SKM-1 (cell line): ENCODE data around the gene OR1M1.
"Not testable (repeated sequence)": the region's sequence is repeated elsewhere in the genome, so short reads cannot be mapped to it uniquely, and the experiment has no call there.

Source experiments
- DNase-seq: peaks from one replicate; lab custom pipeline; 2025; ENCODE audit not compliant: unreplicated experiment; lab: John Stamatoyannopoulos, UW

Gene OR1M1, protein sequence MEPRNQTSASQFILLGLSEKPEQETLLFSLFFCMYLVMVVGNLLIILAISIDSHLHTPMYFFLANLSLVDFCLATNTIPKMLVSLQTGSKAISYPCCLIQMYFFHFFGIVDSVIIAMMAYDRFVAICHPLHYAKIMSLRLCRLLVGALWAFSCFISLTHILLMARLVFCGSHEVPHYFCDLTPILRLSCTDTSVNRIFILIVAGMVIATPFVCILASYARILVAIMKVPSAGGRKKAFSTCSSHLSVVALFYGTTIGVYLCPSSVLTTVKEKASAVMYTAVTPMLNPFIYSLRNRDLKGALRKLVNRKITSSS

DNA sequence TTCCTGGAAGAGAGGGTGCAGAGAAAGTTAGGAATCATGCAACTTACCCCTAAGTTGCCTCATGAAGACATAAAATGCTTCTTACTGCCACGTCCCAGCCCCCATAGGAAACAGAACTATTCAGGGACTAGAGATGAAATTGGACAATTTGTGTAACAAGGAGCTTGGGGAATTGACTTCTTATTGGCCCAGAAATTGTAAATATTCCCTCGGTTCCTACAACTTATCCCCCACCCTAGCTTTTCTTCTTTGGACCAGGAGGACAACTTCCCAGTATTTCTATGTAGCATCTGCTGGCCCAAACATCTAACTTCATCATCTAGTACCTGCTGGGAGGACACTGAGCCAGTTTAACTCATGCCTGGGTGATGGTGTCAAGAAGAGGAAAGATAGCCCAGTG, at the start of gene OR1M1:
Gene OR1M1, plus strand, starts transcription at position 301 of the 400 bp plus-strand sequence. CDS start 6,184 bp downstream, outside the sequence.
- no peak for DNase-seq

DNA sequence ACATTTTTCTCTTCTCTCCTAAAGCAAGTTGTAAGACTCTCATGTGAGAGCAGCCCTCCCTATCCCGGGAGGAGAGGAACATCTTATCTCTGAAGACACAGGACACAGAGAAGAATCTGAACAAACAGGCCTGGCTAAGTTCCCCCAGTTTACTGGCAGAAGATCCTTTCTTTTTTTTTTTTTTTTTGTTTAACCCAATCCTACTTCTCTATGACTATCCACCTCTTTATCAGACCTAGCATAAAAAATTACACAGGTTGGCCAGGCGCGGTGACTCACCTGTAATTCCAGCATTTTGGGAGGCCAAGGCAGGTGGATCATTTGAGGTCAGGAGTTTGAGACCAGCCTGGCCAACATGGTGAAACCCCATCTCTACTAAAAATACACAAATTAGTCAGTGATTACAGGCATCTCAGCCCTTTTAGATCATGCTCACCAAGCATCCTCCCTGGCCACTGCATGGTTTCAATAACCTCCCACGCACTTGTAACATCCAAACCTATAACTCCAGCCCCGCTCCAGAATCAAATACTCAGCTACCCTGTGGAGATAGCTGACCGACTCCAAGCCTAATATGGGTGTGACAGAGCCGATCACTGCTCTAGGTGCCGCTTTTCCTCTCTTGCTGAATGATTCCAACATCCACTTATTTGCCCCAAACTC, 49.3 kb upstream of the OR1M1 start:
- DNase-seq, result no peak

DNA sequence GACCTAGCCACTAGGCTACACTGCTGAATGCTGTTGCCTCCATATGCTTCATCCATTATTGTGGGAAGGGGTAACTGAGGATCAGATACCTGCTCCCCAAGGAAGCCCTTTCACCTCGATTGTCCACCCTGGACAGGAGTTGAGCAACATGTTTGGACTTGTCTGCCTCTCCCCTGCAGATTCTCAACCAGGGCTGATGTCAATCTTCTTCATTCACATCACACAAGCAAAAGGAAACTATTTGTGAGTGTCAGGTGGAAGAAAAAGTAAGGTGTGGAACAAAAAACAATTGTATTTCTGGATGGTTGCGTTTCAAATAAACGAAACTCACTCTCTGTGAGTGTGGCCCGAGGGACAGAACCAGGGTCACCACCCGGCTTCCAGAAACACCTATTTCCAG, 47.1 kb upstream of the OR1M1 start:
- DNase-seq, result no peak

DNA sequence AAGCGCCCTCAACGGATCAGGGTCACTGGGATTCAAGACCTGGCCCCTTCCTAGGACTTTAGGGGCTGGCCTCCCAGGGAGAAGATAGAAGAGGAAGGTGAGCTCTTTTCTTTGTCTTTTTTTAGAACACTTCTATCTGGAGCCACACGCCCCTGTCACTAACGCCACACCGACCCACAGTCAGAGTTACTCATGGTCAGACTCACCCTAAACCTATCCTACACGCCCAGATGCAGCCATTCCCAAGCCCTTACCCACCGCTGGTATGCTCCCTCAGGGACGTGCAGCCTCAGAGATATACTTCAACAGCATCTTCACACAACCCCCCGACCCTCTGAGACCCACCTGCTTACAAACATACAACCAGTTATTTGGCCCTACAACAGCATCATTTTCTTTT, 46.7 kb upstream of the OR1M1 start:
- DNase-seq, result no peak

DNA sequence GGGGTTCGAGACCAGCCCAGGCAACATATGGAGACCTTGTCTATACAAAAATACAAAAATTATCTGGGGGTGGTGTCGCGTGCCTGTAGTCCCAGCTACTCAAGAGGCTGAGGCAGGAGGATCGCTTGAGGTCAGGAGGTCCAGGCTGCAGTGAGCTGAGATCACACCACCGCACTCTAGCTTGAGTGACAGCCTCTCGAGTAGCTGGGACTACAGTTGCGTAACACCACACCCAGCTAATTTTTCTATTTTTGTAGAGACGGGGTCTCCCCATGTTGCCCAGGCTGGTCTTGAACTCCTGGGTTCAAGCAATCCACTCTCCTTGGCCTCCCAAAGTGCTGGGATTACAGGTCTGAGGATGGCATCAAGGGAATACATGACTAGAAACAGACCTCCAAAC, 45.8 kb upstream of the OR1M1 start:
- DNase-seq, result no peak

DNA sequence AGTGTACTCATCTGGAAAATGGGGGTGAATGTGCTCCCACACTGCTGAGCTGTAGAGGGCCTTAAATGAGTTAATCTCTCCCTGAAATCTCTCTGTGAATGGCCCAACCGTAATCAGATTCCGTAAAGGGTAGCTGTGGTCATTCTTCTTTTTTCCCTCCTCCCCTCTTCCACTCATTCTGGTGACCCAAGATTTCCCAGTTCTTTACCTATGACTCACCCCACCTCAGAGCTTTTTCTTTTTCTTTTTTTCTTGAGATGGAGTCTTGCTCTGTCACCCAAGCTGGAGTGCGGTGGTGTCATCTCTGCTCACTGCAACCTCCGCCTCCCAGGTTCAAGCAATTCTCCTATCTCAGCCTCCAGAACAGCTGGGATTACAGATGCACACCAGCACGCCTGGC, 43.3 kb upstream of the OR1M1 start:
- DNase-seq, result no peak

DNA sequence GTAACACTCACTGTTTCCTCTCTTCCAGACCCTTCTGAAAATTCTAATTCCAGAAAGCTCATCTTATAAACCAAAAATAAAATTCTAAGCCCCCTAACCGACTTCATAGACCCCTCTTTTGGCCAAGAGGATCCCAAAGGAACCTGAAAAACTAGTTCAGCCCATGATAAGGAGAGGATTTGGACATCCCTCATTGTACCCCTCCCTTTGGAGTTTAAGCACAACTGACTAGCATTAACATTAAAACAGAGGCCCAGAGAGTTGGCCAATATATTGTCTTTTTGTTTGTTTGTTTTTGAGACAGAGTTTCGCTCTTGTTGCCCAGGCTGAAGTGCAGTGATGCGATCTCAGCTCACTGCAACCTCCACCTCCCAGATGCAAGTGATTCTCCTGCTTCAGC, 42.4 kb upstream of the OR1M1 start:
- no peak for DNase-seq

DNA sequence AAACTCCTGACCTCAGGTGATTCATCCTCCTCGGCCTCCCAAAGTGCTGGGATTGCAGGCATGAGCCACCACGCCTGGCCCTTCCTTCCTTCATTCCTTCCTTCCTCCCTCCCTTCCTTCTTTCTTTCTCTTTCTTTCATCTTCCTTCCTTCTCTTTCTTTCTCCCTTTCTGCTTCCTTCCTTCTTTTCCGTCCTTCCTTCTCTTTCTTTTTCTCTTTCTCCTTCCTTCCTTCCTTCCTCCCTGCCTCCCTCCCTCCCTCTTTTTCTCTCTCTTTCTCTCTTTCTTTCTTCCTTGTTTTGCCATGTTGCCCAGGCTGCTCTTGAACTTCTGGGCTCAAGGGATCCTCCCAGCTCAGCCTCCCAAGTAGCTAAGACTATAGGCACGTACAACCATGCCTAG, 40.2 kb upstream of the OR1M1 start:
- no peak for DNase-seq

DNA sequence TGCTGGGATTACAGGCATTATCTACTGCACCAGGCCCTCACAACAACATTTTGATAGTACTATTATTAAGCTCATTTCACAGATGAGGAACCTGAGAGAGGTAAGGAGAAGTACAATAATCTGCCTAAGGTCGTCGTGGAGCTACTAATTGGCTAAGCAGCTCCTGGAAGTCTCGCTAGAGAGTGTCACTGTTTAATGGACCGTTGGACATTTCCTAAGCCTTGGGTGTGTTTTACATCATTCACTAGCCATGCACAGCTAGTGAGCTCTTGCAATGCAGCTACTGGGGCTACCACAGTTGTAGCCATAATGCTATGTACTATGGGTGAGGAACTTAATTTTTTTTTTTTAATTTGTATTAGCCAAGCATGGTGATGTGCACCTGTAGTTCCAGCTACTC, 34.0 kb upstream of the OR1M1 start:
- no peak for DNase-seq

DNA sequence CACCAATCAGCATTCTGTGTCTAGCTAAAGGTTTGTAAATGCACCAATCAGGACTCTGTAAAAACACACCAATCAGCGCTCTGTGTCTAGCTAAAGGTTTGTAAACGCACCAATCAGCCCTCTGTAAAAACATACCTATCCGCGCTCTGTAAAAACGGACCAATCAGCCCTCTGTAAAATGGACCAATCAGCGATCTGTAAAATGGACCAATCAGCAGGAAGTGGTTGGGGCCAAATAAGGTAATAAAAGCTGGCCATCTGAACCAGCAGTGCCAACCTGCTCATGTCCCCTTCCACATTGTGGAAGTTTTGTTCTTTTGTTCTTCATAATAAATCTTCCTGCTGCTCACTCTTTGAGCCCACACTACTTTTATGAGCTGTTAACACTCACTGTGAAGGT, 33.2 kb upstream of the OR1M1 start:
- DNase-seq, result not testable (repeated sequence)

DNA sequence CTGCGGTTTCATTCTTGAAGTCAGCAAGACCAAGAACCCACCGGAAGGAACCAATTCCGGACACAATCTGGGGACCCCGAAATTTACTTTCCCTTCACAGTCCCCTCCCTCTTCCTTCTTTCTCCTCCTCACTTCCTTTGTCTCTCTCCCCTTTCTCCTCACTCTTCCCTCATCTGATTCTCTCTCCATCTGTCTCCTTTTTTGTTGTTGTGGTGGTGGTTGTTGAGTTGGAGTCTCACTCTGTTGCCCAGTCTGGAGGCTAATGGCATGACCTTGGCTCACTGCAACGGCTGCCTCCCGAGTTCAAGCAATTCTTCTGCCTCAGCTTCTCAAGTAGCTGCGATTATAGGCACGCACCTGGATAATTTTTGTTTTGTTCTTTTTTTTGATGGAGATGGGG, 32.7 kb upstream of the OR1M1 start:
- DNase-seq, result no peak

DNA sequence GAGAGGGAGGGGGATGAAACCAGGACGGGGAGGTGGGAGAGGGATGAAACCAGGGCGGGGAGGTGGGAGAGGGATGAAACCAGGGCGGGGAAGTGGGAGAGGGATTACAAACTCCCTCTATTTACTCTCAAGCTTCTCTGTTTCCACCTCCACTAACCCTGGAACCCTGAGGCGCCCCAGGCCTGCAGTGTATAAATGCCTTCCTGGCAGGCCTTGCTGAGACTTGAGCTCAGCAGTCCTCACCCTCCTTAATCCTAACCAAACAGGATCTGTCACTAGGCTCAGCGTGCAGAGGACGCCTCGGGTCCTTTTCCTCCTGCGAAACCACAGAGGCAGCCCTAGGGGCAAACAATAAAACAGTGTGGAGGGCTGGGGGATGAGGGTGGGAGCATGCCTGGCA, 32.1 kb upstream of the OR1M1 start:
- no peak for DNase-seq

DNA sequence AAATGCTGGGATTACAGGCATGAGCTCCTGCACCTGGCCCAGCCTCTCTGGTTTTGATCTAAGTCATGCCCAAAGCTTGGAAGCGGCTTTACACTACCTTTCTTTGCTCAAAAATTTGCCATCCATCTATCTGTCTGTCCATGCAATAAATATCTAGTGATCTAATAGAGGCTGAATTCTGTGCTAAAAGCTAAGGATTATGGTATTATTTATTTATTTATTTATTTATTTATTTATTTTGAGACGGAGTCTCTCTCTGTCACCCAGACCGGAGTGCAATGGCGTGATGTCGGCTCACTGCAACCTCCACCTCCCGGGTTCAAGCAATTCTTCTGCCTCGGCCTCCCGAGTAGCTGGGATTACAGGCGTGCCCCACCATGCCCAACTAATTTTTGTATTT, 30.7 kb upstream of the OR1M1 start:
- not testable (repeated sequence) for DNase-seq

DNA sequence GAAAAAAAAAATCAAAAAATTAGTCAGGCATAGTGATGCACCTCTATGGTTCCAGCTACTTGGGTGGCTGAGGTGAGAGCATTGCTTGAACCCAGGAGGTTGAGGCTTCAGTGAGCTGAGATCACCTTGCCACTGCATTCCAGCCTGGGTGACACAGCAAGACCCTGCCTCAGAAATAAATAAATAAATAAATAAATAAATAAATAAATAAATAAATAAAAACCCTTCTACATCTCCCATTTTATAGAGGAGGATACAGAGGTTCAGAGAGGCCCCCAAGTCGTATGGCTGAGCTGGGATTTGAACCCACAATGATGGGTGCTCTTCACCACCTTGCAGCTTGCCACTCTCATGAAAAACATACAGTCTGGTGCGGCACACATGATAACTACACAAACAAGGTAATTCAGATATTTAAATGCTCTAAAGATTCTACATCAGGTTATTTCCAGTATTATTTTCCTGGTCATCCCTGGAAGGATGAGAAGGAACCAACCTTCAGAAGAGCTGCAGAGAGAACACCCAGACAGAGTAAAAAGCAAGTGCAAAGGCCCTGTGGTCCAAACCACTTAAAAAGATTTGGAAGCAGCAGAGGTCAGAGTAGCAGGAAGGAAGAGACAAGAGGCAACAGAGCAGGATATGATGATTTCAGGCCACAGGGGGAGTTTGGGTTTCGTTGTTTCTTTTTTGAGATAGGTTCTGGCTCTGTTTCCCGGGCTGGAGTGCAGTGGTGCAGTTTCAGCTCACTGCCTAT, 29.2 kb upstream of the OR1M1 start:
- DNase-seq, result no peak

DNA sequence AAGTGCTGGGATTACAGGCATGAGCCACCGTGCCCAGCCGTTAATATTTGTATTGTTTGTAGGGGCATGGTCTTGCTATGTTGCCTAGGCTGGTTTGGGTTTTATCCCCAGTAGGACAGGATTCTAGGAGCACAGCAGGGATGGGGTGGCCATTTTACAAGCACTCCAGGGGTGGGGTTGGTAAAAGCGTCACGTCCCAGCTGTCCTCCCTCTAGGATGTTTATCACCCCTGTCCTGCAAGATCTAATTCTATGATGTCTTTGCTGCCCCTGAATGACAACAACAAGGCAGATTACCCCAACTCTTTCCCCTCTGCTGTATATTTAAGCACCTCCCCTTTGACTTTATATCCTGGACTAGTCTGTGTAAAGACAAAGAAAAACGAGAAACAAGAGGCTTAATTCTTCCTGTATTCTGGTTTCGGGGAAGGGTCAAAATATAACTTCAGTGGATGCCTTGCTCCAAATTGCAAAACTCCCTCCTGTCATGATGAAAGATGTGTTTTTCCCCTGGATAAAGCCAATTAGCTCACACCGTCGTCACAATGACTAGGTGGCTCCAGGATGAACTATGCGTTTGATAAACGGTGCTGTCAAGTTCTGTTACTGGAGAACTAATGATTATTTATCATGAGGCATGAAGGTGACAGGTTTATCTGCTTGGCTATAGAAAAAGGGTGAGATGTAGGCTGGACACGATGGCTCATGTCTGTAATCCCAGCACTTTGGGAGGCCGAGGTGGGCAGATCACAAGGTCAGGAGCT, 27.8 kb upstream of the OR1M1 start:
- DNase-seq, result peak; percentile 35

DNA sequence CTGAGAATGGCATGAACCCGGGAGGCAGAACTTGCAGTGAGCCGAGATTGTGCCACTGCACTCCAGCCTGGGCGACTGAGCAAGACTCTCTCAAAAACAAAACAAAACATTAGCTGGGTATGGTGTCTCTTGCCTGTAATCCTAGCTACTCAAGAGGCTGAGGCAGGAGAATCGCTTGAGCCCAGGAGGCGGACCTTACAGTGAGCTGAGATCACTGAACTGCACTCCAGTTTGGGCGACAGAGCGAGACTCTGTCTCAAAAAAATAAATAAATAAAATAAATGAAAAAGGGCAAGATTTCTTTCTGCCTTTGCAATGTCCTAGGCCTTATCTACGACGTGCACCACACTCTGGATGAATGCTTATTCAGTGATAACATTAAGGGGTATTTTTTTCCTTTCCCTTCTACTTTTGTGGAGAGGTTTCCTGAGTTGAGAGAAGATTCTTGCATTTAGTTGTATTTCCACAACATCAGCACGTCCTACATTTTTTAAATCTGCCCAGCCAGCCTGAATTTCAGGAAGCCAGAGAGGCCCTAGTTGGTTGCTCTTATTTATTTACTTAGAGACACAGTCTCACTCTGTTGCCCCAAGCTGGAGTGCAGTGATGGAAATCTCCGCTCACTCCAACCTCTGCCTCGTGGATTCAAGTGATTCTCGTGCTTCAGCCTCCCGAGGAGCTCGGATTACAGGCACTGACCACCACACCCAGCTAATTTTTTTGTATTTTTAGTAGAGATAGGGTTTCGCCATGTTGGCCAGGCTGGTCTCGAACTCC, 26.1 kb upstream of the OR1M1 start:
- DNase-seq, result no peak

DNA sequence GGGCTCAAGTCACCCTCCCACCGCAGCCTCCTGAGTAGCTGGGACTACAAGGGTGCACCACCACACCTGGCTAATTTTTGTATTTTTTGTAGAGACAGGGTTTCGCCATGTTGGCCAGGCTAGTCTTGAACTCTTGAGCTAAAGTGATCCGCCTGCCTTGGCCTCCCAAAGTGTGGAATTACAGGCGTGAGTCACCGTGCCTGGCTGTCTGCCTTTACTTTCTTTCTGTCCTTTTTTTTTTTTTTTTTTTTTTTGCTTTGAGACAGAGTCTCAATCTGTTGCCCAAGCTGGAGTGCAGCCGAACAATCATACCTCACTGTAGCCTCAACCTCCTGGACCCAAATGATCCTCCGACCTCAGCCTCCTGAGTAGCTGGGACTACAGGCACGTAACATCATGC, 25.0 kb upstream of the OR1M1 start:
- DNase-seq, result no peak

DNA sequence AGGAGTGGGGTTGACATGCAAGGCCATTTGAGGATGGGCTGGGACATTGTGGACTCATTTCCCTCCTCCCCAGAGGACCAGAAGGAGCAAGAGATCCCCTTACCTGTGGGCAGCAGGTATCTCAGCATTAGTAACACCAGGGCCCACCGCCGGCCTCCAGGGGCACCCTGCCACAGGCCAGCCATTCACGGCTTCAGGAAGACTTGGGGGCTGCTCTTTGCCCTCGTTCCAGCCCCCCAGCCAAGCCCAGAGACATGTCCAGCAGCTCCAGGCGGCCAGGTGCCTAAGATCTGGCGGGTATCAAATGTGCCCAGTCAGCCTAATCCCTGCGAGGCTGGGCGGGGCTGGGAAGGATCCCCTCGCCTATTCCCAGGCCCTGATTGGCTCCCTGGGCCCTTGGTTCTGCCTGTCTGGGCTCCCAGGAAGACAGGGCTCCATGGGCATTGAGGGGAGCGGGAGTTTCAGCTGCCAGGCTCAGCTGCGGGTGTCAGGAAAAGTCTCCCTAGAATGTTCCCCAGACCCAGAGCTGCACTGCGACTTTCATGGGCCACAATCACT, 21.3 kb upstream of the OR1M1 start:
- DNase-seq, result no peak

DNA sequence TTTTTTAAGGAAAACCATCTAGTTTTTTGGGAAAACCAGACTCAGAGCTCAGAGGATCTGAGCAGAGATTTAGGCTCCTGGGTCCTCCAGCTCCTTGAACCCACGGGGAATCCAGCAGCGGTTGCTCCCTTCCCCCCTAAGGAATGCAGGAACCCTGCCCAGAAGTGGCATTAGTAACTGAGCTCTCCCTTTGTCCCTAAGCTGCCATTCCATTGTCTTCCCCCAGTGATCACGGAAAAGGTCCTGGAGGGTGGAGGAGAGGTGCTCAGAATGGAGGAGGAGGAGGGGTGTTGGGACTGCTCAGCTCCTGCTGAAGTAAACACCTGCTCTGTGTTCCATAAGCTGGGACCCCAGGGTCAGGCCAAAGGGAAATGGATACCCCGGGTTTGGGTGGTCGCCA, 16.8 kb upstream of the OR1M1 start:
- DNase-seq, result no peak

DNA sequence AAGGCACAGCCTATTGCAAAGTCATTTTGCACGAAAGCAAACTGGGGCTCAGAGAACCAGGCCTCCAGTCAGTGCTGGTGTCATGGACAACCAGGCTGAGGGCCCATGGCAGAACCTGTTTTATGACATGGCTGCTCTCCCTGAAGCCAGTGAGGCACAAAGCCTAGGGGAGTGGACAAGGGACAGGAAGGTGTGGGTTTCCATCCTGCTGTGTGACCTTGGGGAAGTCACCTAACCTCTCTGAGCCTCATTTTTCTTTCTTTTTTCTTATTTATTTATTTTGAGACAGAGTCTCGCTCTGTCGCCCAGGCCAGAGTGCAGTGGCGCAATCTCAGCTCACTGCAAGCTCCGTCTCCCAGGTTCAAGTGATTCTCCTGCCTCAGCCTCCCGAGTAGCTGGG, 15.1 kb upstream of the OR1M1 start:
- not testable (repeated sequence) for DNase-seq
